SK-N-MC (cell line): ENCODE data around the gene GNG14.

Source experiments
- EZH2 ChIP-seq: fragments of 200-600 bp; sonication (generic); IDR thresholded peaks from one replicate; pipeline ENCODE4 v1.6.1; 2017; ENCODE audit warnings: antibody characterized with exemption
- FOXP2 ChIP-seq: optimal IDR thresholded peaks from 2 replicates; pipeline ENCODE3; 2011; ENCODE audit warnings: mild to moderate bottlenecking, moderate library complexity; ENCODE audit not compliant: insufficient read depth; ENCODE audit errors: extremely low read length, control extremely low read depth
- POLR2AphosphoS5 ChIP-seq: IDR thresholded peaks from 2 replicates; pipeline ENCODE4 v1.6.1; 2012; ENCODE audit warnings: mild to moderate bottlenecking, low read depth, low read length, borderline replicate concordance

GRCh38 chr19:12715102-12715501 is 27.3 kb downstream of the GNG14 start:
- no peak for TF ChIP-seq POLR2AphosphoS5
- no peak for TF ChIP-seq EZH2
- TF ChIP-seq FOXP2 = no peak
